Activated gamma-delta T cell treated with anti-CD3 and anti-CD28 coated beads, Interleukin-2, amount 50 U/mL, for 16 hours (primary cell): ENCODE data around the gene BORCS5.

ENCODE experiments used
- DNase-seq: peaks from one replicate; pipeline ENCODE4 v3.0.0-alpha.2; 2020; ENCODE audit warnings: low read depth

Gene BORCS5

DNA sequence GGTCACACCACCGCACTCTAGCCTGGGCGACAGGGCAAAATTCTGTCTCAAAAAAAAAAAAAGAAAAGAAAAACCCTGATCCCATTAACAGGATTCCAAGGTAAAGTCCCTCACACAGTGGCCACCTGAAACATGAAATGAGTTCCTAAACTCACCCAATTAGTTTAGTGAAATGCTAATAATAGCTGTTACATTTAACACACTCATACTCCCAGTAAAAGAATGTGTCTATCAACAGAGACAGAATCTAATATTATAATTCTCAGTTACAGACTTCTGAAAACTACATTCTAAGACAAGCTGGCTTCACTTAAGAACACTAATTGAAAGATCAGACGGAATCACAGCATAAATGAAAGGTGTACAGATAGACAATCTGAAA is 161.6 kb downstream of the BORCS5 start:
- no peak for DNase-seq

DNA sequence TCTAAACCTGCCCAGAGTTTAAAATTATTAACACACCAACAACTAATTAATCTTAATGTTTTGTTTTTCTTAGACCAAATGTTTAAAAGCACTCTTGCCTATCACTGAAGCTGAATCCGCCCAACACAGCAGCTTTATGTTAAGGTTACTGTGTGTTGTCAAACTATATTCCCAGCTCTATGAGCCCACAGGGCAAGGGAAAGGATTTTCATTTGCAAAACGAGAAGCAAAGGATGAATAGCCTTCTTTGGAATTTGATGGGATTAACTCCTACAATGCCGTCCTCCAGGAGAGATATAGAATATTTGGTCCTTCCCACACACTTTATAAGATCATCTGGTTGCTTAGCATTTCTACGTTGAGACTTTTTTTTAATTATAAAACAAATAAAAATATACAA is 162.0 kb downstream of the BORCS5 start:
- no peak for DNase-seq
